HepG2 (cell line): Measurements from ENCODE around the gene TMEM255B. TPM values are rescaled to one million over a fixed set of nuclear protein-coding genes. Genes with fewer than 3 reads are reported as not detected.

Experiments used
- ATAC-seq: fragments of 200-7000 bp; cut with Tn5 transposase; 3 replicates; pipeline ENCODE4 v1.9.1; 2020; ENCODE audit warnings: mild to moderate bottlenecking, moderate library complexity
- BruUV-seq: library from RNA; stranded (reverse); fragments of 400-500 nt; replicated peaks from 2 replicates; lab custom pipeline; 2021; lab: Mats Ljungman, UMichigan
- CTCF ChIA-PET: fragments of 300-600 bp; formaldehyde crosslinking; extraction: SDS; loops from one replicate; lab custom pipeline; 2021; ENCODE audit warnings: low total read pairs, inconsistent platforms, low intra/inter-chr PET ratio; lab: Yijun Ruan, JAX
- POLR2A ChIA-PET: fragments of 350-600 bp; sonication (Branson Sonifier 250); formaldehyde crosslinking; loops from one replicate; lab custom pipeline; 2020; ENCODE audit warnings: antibody characterized with exemption, inconsistent platforms; lab: Yijun Ruan, JAX
- DNase-seq: peaks from one replicate; pipeline ENCODE4 v3.0.0-alpha.2; 2015; ENCODE audit warnings: low spot score
- FAIRE-seq: peaks from 3 replicates; lab custom pipeline; 2011; peaks lifted over from hg19 to GRCh38; lab: Jason Lieb, UNC
- H2AFZ ChIP-seq: one replicate; pipeline ENCODE4 v1.6.1; 2011; ENCODE audit warnings: low read length, inconsistent platforms
- H3K27ac ChIP-seq: fragments of 300-600 bp; 3 replicates; pipeline ENCODE4 v1.8.0; 2011; ENCODE audit warnings: mixed run types, mild to moderate bottlenecking, mixed read lengths, low read length, inconsistent platforms; ENCODE audit not compliant: insufficient read depth; ENCODE audit errors: extremely low read length
- H3K27me3 ChIP-seq, 2 experiments: fragments of 200-600 bp in 1 of 2; 2 replicates in 1 of 2; 3 replicates in 1 of 2; pipeline versions ENCODE4 v1.6.0 to v1.8.0; 2011; ENCODE audit warnings: low read length in 2 of 2, mild to moderate bottlenecking in 2 of 2, moderate library complexity in 2 of 2, inconsistent platforms in 1 of 2; ENCODE audit not compliant: insufficient read depth in 2 of 2, control insufficient read depth in 1 of 2
- H3K36me3 ChIP-seq, 2 experiments: fragments of 200-600 bp in 1 of 2; replicated peaks in 1 of 2; 2 replicates in 1 of 2; 3 replicates in 1 of 2; pipeline versions ENCODE4 v1.5.1 to v1.8.0; 2011; ENCODE audit warnings: low read length in 2 of 2, inconsistent platforms in 1 of 2; ENCODE audit not compliant: insufficient read depth in 2 of 2, control insufficient read depth in 1 of 2
- H3K4me1 ChIP-seq: 2 replicates; pipeline ENCODE4 v1.5.1; 2012; ENCODE audit warnings: low read length, inconsistent platforms; ENCODE audit not compliant: insufficient read depth
- H3K4me2 ChIP-seq: 2 replicates; pipeline ENCODE4 v1.6.0; 2011; ENCODE audit warnings: low read depth, low read length, inconsistent platforms
- H3K4me3 ChIP-seq, 3 experiments: fragments of 200-600 bp in 1 of 3; sonication (generic), shearing (Covaris generic) in 1 of 3; replicated peaks in 1 of 3; 2 replicates each; pipeline ENCODE4 v1.5.1; 2011 to 2016; ENCODE audit warnings: low read length in 3 of 3, inconsistent platforms in 2 of 3, low read depth in 2 of 3, mild to moderate bottlenecking in 2 of 3, control low read depth in 1 of 3, mixed read lengths in 1 of 3; ENCODE audit not compliant: insufficient read depth in 1 of 3
- H3K79me2 ChIP-seq: one replicate; pipeline ENCODE4 v1.6.1; 2011; ENCODE audit warnings: low read length, inconsistent platforms; ENCODE audit not compliant: insufficient read depth
- H3K9ac ChIP-seq: 2 replicates; pipeline ENCODE4 v1.6.0; 2011; ENCODE audit warnings: mild to moderate bottlenecking, low read depth, low read length, inconsistent platforms; ENCODE audit not compliant: insufficient read depth
- H3K9me3 ChIP-seq: 2 replicates; pipeline ENCODE4 v1.5.1; 2012; ENCODE audit warnings: mild to moderate bottlenecking, low read length
- H4K20me1 ChIP-seq: 2 replicates; pipeline ENCODE4 v1.6.0; 2011; ENCODE audit warnings: inconsistent platforms, mild to moderate bottlenecking, low read length, moderate library complexity; ENCODE audit not compliant: insufficient read depth
- CBX1 ChIP-seq: IDR thresholded peaks from one replicate; pipeline ENCODE4 v1.6.1; 2016; ENCODE audit warnings: antibody characterized with exemption, low read depth
- CC2D1A ChIP-seq: sonication (generic); formaldehyde crosslinking; IDR thresholded peaks from 2 replicates; pipeline ENCODE4 v1.8.1; 2023; ENCODE audit warnings: mild to moderate bottlenecking, missing genetic modification reagents
- ZNF414 ChIP-seq: sonication (generic); formaldehyde crosslinking; IDR thresholded peaks from 2 replicates; pipeline ENCODE4 v1.5.0; 2020; ENCODE audit warnings: missing genetic modification reagents
- ZNF580 ChIP-seq: IDR thresholded peaks from 2 replicates; pipeline ENCODE4 v1.6.1; 2016; ENCODE audit warnings: low read depth, borderline replicate concordance
- ZNF747 ChIP-seq: sonication (generic); formaldehyde crosslinking; IDR thresholded peaks from 2 replicates; pipeline ENCODE4 v1.8.1; 2023; ENCODE audit warnings: missing genetic modification reagents, mild to moderate bottlenecking, borderline replicate concordance
- WGBS: methylation state at CpG from one replicate; pipeline ENCODE4 v1.1.6; 2017; ENCODE audit warnings: low lambda C conversion rate; 5-methylcytosine and 5-hydroxymethylcytosine counted together
- in situ Hi-C: cut with HindIII; loops from 2 replicates; pipeline ENCODE4 v1.10.0; 2017; ENCODE audit warnings: low pct_unique_long_range_greater_than_20kb; ENCODE audit not compliant: extremely low pct_ligation_motif_present
- intact Hi-C: fragments of 100-400 bp; cut with micrococcal nuclease; formaldehyde crosslinking; loops from one replicate; pipeline ENCODE4 v1.10.0; 2022; ENCODE audit not compliant: unreplicated experiment
- polyA plus RNA-seq, 8 experiments: library from polyadenylated mRNA; depleted of rRNA in 3 of 8; stranded (reverse) in 7 of 8; unstranded in 1 of 8; fragments of >200 nt; fragmentation: Illumina TruSeq in 4 of 8; extraction: Trizol in 4 of 8; gene quantifications; 2 replicates each; pipeline versions ENCODE4 v1.2.1 to v1.2.3, GENCODE V29; 2011 to 2016; ENCODE audit warnings: low read depth in 4 of 8, missing spikeins in 1 of 8, mixed read lengths in 1 of 8; ENCODE audit not compliant: insufficient read depth in 1 of 8
- total RNA-seq, 5 experiments: library from RNA; depleted of rRNA; stranded (reverse); fragments of >200 nt; fragmentation: Illumina TruSeq; extraction: Trizol; gene quantifications; 2 replicates each; pipeline ENCODE4 v1.2.3, GENCODE V29; 2016; ENCODE audit warnings: low read depth in 1 of 5
- TF ChIP-seq, protein P1 (sequence below): sonication (generic); formaldehyde crosslinking; conservative IDR thresholded peaks from 2 replicates; pipeline ENCODE4 v1.4.0; 2020; ENCODE audit warnings: missing genetic modification reagents

The TMEM255B gene
- total and polyA plus RNA-seq, 2 of the 13 experiments (the other 11 are each of a cell fraction or from before 2014, with no cell fraction given) = not detected

- Histone ChIP-seq H3K79me2 (no peaks in the 10 kb centered on the region), H2AFZ (no peak overlapping the region), H3K4me2 (no peak overlapping the region), H3K9me3 (no peaks in the 10 kb centered on the region), H4K20me1 (no peaks in the 10 kb centered on the region), H3K27ac (no peak overlapping the region), H3K4me1 (peaks cover 14% of the 10 kb centered on the region; the same call in 1 of the 2 replicates), H3K27me3 (peaks cover 5 to 67% of the 10 kb centered on the region in 2 experiments; a peak in 4 of 5 replicates), H3K4me3 (no peak overlapping the region), H3K9ac (no peak overlapping the region), H3K36me3 (no peaks in the 10 kb centered on the region)
- BruUV-seq = no TSS peak
- FAIRE-seq (no peak), ATAC-seq (no peak), DNase-seq (no peak)
- 37% methylated on average over 9 of the region's 28 CpGs for WGBS
- ChIA-PET CTCF (no interaction called here), POLR2A (no interaction called here)
- intact Hi-C loops = no loop called here
- in situ Hi-C loops = no loop called here
- no peak for TF ChIP-seq ZNF414 (CRISPR knock-in tag)
- no peak for TF ChIP-seq ZNF747
- TF ChIP-seq CC2D1A (CRISPR knock-in tag) = no peak
- TF ChIP-seq, protein P1, sequence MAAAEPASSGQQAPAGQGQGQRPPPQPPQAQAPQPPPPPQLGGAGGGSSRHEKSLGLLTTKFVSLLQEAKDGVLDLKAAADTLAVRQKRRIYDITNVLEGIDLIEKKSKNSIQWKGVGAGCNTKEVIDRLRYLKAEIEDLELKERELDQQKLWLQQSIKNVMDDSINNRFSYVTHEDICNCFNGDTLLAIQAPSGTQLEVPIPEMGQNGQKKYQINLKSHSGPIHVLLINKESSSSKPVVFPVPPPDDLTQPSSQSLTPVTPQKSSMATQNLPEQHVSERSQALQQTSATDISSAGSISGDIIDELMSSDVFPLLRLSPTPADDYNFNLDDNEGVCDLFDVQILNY = no peak
- TF ChIP-seq CBX1 = no peak
- no peak for TF ChIP-seq ZNF580 (CRISPR knock-in tag)
These were observed 9.2 kb downstream of the TMEM255B start for GRCh38 chr13:113768018-113768905.
